Coronary artery (tissue), 2 donors: Measurements from ENCODE around the gene RENBP.
A peak's percentile ranks its signal among the peaks of the same experiment; 100 is the strongest.

ENCODE experiments used
- DNase-seq: peaks from one replicate; pipeline ENCODE4 v3.0.0-alpha.2; 2017; ENCODE audit warnings: low spot score
- H3K27ac ChIP-seq, 2 donors: fragments of 200-600 bp; sonication (generic); one replicate each; pipeline ENCODE4 v1.5.1; 2016 to 2019
- H3K4me3 ChIP-seq: fragments of 200-600 bp; sonication (generic); 2 replicates; pipeline ENCODE4 v1.5.1; 2016; ENCODE audit warnings: mild to moderate bottlenecking, moderate library complexity
- TF ChIP-seq, protein P1 (sequence below): fragments of 200-600 bp; sonication (generic); IDR thresholded peaks from one replicate; pipeline ENCODE4 v1.5.1; 2019; ENCODE audit warnings: antibody characterized with exemption

The RENBP gene

GRCh38 chrX:153927672-153927921 is 16.8 kb downstream of the RENBP start:
- H3K4me3 ChIP-seq = peak overlapping the region; percentile 73
- peak overlapping the region; percentile 78 to 91 for H3K27ac ChIP-seq
- no peak for DNase-seq
- TF ChIP-seq, protein P1, sequence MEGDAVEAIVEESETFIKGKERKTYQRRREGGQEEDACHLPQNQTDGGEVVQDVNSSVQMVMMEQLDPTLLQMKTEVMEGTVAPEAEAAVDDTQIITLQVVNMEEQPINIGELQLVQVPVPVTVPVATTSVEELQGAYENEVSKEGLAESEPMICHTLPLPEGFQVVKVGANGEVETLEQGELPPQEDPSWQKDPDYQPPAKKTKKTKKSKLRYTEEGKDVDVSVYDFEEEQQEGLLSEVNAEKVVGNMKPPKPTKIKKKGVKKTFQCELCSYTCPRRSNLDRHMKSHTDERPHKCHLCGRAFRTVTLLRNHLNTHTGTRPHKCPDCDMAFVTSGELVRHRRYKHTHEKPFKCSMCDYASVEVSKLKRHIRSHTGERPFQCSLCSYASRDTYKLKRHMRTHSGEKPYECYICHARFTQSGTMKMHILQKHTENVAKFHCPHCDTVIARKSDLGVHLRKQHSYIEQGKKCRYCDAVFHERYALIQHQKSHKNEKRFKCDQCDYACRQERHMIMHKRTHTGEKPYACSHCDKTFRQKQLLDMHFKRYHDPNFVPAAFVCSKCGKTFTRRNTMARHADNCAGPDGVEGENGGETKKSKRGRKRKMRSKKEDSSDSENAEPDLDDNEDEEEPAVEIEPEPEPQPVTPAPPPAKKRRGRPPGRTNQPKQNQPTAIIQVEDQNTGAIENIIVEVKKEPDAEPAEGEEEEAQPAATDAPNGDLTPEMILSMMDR = no peak

GRCh38 chrX:153926858-153927671 is 17.4 kb downstream of the RENBP start:
- Histone ChIP-seq H3K4me3 (peak overlapping the region; percentile 73), H3K27ac (peak overlapping the region; percentile 78 to 91)
- DNase-seq = no peak
- TF ChIP-seq, protein P1 = no peak

- DNase-seq = no peak
- Histone ChIP-seq H3K27ac (peak overlapping the region; percentile 78 to 91), H3K4me3 (peak overlapping the region; percentile 73)
- TF ChIP-seq, protein P1 = no peak
Observed at GRCh38 chrX:153926552-153926857, 17.9 kb downstream of the RENBP start.

GRCh38 chrX:153925739-153926551 is 18.5 kb downstream of the RENBP start, which contains the start of gene ARHGAP4:
ARHGAP4 (minus strand) TSS chrX:153926264; CDS start chrX:153926202, 62 bp downstream.
- H3K27ac ChIP-seq = peak within 1 kb of the TSS; percentile 78 to 91
- TF ChIP-seq, protein P1 = no peak
- peak within 1 kb of the TSS; percentile 73 for H3K4me3 ChIP-seq
- DNase-seq = no peak

GRCh38 chrX:153925387-153925738 is 19.1 kb downstream of the RENBP start:
- no peak for DNase-seq
- Histone ChIP-seq H3K27ac (peak overlapping the region in 1 of 2 donors; percentile 91), H3K4me3 (peak overlapping the region; percentile 73)
- TF ChIP-seq, protein P1 = no peak

DNA sequence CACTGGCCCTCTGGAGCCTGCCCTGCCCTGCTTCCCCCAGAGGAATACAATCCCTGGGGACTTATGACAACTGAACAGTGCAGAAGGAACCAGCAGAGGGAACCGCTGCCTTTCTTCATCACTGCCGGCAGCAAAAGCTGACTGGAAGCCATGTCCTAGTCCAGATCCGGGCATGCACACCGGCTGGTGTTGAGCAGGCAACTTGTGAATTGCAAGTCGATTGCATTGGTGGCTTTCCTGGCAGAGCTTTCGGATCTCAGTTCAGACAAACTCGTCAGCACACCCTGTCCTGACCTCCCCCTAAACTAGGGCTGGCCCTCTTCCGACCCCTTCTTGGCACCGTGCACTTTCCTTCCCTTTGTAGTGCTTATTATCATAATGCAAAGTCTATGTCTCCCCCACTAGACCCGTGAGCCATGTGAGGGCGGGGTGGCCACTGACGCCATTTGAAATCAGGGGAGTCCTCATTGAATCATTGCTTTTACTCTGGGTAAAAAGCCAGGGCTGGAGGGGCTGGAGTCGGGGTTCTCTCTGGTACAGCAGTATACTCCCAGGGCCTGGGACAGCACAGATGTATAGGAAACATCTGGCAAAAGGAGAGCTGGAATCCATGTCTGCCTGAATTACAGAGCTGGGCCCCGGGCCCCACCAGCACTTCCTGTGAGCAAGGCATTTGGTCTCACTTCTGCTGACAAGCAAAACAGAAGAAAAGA is 20.1 kb downstream of the RENBP start:
- DNase-seq = no peak
- TF ChIP-seq, protein P1 = no peak
- H3K4me3 ChIP-seq = peak overlapping the region; percentile 22
- H3K27ac ChIP-seq = peak overlapping the region in 1 of 2 donors; percentile 91
